Stimulated activated CD8-positive, alpha-beta memory T cell treated with anti-CD3 and anti-CD28 coated beads, Interleukin-15, amount 100 ng/mL, for 4 hours (primary cell): ENCODE data around the gene TIMM44.
A peak's percentile ranks its signal among the peaks of the same experiment; 100 is the strongest.

Experiments used
- DNase-seq, 2 donors: peaks; one replicate each; pipeline ENCODE4 v3.0.0-alpha.2; 2020; ENCODE audit warnings: low read depth in 2 of 2

The TIMM44 gene

GRCh38 chr19:7914099-7914498, 29.4 kb downstream of the TIMM44 start:
- DNase-seq = no peak

- no peak for DNase-seq
These were observed 29.8 kb downstream of the TIMM44 start for GRCh38 chr19:7913652-7914051.

GRCh38 chr19:7912697-7913564, 30.5 kb downstream of the TIMM44 start:
- DNase-seq = no peak

GRCh38 chr19:7912144-7912696, 31.2 kb downstream of the TIMM44 start:
- no peak for DNase-seq

GRCh38 chr19:7911508-7912143, 31.8 kb downstream of the TIMM44 start:
- DNase-seq = no peak

- no peak for DNase-seq
These were observed 32.9 kb downstream of the TIMM44 start for GRCh38 chr19:7910321-7911161.

GRCh38 chr19:7909471-7910067, 33.9 kb downstream of the TIMM44 start:
- no peak for DNase-seq

GRCh38 chr19:7908742-7909461, 34.6 kb downstream of the TIMM44 start:
- DNase-seq = no peak

- DNase-seq = no peak
These were observed 35.3 kb downstream of the TIMM44 start for GRCh38 chr19:7908078-7908699.

- DNase-seq = no peak
These were observed 35.9 kb downstream of the TIMM44 start for GRCh38 chr19:7907544-7907943.

GRCh38 chr19:7907122-7907521, 36.3 kb downstream of the TIMM44 start:
- DNase-seq = no peak

GRCh38 chr19:7905859-7906258, 37.6 kb downstream of the TIMM44 start:
- no peak for DNase-seq

GRCh38 chr19:7905268-7905667, 38.2 kb downstream of the TIMM44 start:
- no peak for DNase-seq

GRCh38 chr19:7904074-7905020, 39.1 kb downstream of the TIMM44 start:
- DNase-seq = peak in 1 of 2 donors; percentile 39

GRCh38 chr19:7903244-7904073, 40.0 kb downstream of the TIMM44 start, which contains the start of gene MAP2K7:
Gene MAP2K7 (plus strand): TSS chr19:7903877. CDS start chr19:7903945, 68 bp downstream.
- DNase-seq = peak; percentile 100

GRCh38 chr19:7902796-7903243, 40.6 kb downstream of the TIMM44 start:
- no peak for DNase-seq

- DNase-seq = no peak
These were observed 42.1 kb downstream of the TIMM44 start for GRCh38 chr19:7901337-7901736.

- DNase-seq = no peak
These were observed 42.5 kb downstream of the TIMM44 start for GRCh38 chr19:7900931-7901330.
